Stimulated activated CD4-positive, alpha-beta T cell treated with anti-CD3 and anti-CD28 coated beads, Interleukin-4, amount 100 ng/mL, for 24 hours (primary cell): ENCODE results near the gene DRC1.

Experiments
- DNase-seq: peaks from one replicate; pipeline ENCODE4 v3.0.0-alpha.2; 2020

Gene DRC1

GRCh38 chr2:26479131-26479788, 77.5 kb downstream of the DRC1 start:
- DNase-seq, result no peak

GRCh38 chr2:26479789-26480565, 78.3 kb downstream of the DRC1 start:
- no peak for DNase-seq

GRCh38 chr2:26480566-26481423, 79.1 kb downstream of the DRC1 start:
- no peak for DNase-seq

- no peak for DNase-seq
Measured at GRCh38 chr2:26481706-26482105, 80.0 kb downstream of the DRC1 start.

- DNase-seq, result no peak
Measured at GRCh38 chr2:26482211-26483026, 80.7 kb downstream of the DRC1 start.

GRCh38 chr2:26483027-26483326, 81.3 kb downstream of the DRC1 start:
- no peak for DNase-seq

- DNase-seq, result no peak
Measured at GRCh38 chr2:26483516-26483915, 81.8 kb downstream of the DRC1 start.

- DNase-seq, result no peak
Measured at GRCh38 chr2:26483957-26484565, 82.3 kb downstream of the DRC1 start.

GRCh38 chr2:26484579-26484978, 82.9 kb downstream of the DRC1 start:
- DNase-seq, result no peak

GRCh38 chr2:26485099-26485498, 83.4 kb downstream of the DRC1 start:
- no peak for DNase-seq

GRCh38 chr2:26485725-26486418, 84.2 kb downstream of the DRC1 start:
- DNase-seq, result no peak

- no peak for DNase-seq
Measured at GRCh38 chr2:26486789-26487188, 85.1 kb downstream of the DRC1 start.

GRCh38 chr2:26487192-26487591, 85.5 kb downstream of the DRC1 start:
- no peak for DNase-seq

- DNase-seq, result no peak
Measured at GRCh38 chr2:26488463-26489212, 86.9 kb downstream of the DRC1 start.

- no peak for DNase-seq
Measured at GRCh38 chr2:26489213-26489850, 87.6 kb downstream of the DRC1 start.

- DNase-seq, result no peak
Measured at GRCh38 chr2:26491563-26492167, 89.9 kb downstream of the DRC1 start.

- DNase-seq, result no peak
Measured at GRCh38 chr2:26492749-26493515, 91.2 kb downstream of the DRC1 start.

- no peak for DNase-seq
Measured at GRCh38 chr2:26493566-26493965, 91.8 kb downstream of the DRC1 start.

GRCh38 chr2:26494199-26494598, 92.5 kb downstream of the DRC1 start:
- no peak for DNase-seq
